Adrenal gland (tissue), 12 donors: Measurements from ENCODE around the gene CDCA7. TPM values are rescaled to one million over a fixed set of nuclear protein-coding genes. Genes with fewer than 3 reads are reported as not detected.

Experiments used
- DNase-seq, 7 donors: peaks; one replicate each; pipeline ENCODE4 v3.0.0-alpha.2; 2019 to 2020
- H3K27ac ChIP-seq, 5 donors: fragments of 200-600 bp; sonication (generic) in 4 of 5; 1 replicate in 3 of 5; 2 replicates in 2 of 5; pipeline versions ENCODE4 v1.5.1 to v1.8.0; 2016 to 2020; ENCODE audit warnings: mild to moderate bottlenecking in 1 of 5
- H3K27me3 ChIP-seq: fragments of 200-600 bp; 2 replicates; pipeline ENCODE4 v1.8.0; 2021
- H3K36me3 ChIP-seq, 2 donors: fragments of 200-600 bp; replicated peaks in 1 of 2; 1 replicate in 1 of 2; 2 replicates in 1 of 2; pipeline versions ENCODE4 v1.5.1 to v1.8.0; 2018 to 2022
- H3K4me1 ChIP-seq, 2 donors: fragments of 200-600 bp; replicated peaks in 1 of 2; 1 replicate in 1 of 2; 2 replicates in 1 of 2; pipeline versions ENCODE4 v1.5.1 to v1.8.0; 2018 to 2021
- H3K4me3 ChIP-seq, 4 donors: fragments of 200-600 bp; sonication (generic) in 3 of 4; one replicate each; pipeline ENCODE4 v1.5.1; 2016 to 2018
- H3K9me3 ChIP-seq, 3 donors: fragments of 200-600 bp; sonication (generic) in 1 of 3; replicated peaks in 1 of 3; 1 replicate in 2 of 3; 2 replicates in 1 of 3; pipeline versions ENCODE4 v1.5.1 to v1.8.0; 2016 to 2021
- POLR2A ChIP-seq, 2 donors: fragments of 450-650 bp; IDR thresholded peaks; one replicate each; pipeline ENCODE4 v1.6.1; 2017; ENCODE audit warnings: antibody characterized with exemption in 2 of 2, mild to moderate bottlenecking in 2 of 2, moderate library complexity in 1 of 2
- WGBS, 4 donors: extraction: QIAGEN DNeasy Blood & Tissue Kit in 2 of 4; methylation state at CpG; one replicate each; pipeline versions ENCODE4 v1.1.5 to v1.1.7; 2013 to 2017; 5-methylcytosine and 5-hydroxymethylcytosine counted together
- intact Hi-C, 2 donors: fragments of 100-400 bp; cut with DNase I; formaldehyde crosslinking; loops; one replicate each; pipeline versions ENCODE4 v1.14.1 to v1.15.0; 2022 to 2023
- polyA plus RNA-seq, 3 donors: library from polyadenylated mRNA; stranded (reverse); fragments of 200-250 nt in 2 of 3; fragments of 350-450 nt in 1 of 3; fragmentation: Illumina TruSeq in 1 of 3; extraction: RNeasy Lipid Tissue Mini Kit (QIAGEN cat#74804) in 1 of 3; gene quantifications; one replicate each; pipeline ENCODE4 v1.2.3, GENCODE V29; 2013 to 2014
- total RNA-seq, 9 donors: library from RNA; depleted of rRNA in 4 of 9; stranded (reverse); fragments of >200 nt in 4 of 9; fragments of 120-200 nt in 1 of 9; fragmentation: NEBNext Ultra II Directional in 1 of 9; extraction: Animal tissue kit (Norgen Biotek cat#: 25700) in 1 of 9; gene quantifications; one replicate each; pipeline versions ENCODE4 v1.1.0 to v1.2.4, GENCODE V29; 2013 to 2023
- TF ChIP-seq, protein P1 (sequence below), 6 experiments: fragments of 450-650 bp in 4 of 6; fragments of 200-600 bp in 2 of 6; sonication (generic) in 1 of 6; IDR thresholded peaks; 1 replicate in 5 of 6; 2 replicates in 1 of 6; pipeline versions ENCODE4 v1.5.1 to v1.8.0; 2016 to 2021; ENCODE audit warnings: antibody characterized with exemption in 6 of 6, mild to moderate bottlenecking in 2 of 6, moderate library complexity in 1 of 6
- donor health status: healthy with polysubstance abuse.
- donor health status: Bipolar disorder and iron deficiency.
- donor health status: DM: yes; HTN: yes; CAD: no.
- donor health status: DM: no; HTN: no; CAD: no.
- donor health status: DM: no; HTN: no; CAD: no.
- donor health status: DM: yes; HTN: yes; CAD: no.

Gene CDCA7
- total and polyA plus RNA-seq, 12 donors = 0.14 to 4.4 (median 0.61) TPM; not detected in 1

DNA sequence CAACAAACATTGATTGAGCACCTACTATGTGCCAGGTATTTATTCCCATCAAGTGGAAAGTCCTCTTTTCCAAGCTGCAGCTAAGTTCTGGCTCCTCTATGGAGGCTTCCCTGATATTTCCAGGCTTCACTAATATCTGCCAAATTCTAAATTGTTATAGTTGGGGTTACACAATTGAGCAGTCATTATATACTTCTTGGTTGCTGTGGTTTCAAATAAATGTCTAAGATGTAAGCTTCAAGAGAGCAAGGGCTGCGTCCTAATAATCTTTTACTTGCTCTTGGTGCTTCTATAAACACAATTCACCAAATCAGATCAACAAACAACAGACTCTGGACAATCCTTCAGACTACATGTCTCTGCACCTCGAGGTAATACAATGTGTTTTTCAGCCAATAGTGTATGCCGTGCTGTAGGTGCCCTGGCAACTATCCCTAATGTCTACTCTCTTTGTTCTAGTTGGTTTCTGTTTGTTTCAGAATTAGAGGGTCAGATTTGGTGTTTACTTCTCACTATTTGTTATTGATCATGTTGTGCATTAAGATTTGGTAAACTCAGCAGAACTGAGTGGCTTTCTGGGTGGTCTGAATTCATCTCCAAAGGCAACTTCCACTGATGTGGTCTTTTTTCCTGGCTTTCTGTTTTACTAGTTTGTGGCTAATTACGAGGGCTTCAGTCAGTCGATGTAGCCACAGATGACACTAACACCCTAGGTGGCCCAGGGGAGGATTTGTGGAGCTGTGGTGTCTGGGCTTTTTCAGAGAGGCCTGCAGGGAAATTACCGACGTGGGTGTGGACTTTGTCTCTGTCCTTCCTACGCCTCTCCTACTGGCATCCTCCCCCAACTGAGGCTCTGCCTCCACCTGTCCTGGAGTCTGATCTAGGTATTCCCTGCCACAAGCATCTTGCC lies 50.4 kb downstream of the CDCA7 start:
- Histone ChIP-seq H3K4me1 (peaks cover 0 to 7% of the 10 kb centered on the region in 2 donors), H3K4me3 (no peak overlapping the region), H3K27ac (no peak overlapping the region), H3K27me3 (peaks cover 15% of the 10 kb centered on the region), H3K9me3 (no peaks in the 10 kb centered on the region), H3K36me3 (no peaks in the 10 kb centered on the region)
- no peak for DNase-seq
- intact Hi-C loops = loop anchor here in 1 of 2 donors (5.0 to 10.0 kb wide), 2 partner anchors 640 to 937 kb away; no protein-coding TSS in a partner anchor
- TF ChIP-seq, protein P1, sequence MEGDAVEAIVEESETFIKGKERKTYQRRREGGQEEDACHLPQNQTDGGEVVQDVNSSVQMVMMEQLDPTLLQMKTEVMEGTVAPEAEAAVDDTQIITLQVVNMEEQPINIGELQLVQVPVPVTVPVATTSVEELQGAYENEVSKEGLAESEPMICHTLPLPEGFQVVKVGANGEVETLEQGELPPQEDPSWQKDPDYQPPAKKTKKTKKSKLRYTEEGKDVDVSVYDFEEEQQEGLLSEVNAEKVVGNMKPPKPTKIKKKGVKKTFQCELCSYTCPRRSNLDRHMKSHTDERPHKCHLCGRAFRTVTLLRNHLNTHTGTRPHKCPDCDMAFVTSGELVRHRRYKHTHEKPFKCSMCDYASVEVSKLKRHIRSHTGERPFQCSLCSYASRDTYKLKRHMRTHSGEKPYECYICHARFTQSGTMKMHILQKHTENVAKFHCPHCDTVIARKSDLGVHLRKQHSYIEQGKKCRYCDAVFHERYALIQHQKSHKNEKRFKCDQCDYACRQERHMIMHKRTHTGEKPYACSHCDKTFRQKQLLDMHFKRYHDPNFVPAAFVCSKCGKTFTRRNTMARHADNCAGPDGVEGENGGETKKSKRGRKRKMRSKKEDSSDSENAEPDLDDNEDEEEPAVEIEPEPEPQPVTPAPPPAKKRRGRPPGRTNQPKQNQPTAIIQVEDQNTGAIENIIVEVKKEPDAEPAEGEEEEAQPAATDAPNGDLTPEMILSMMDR (IDR thresholded peaks at IDR 0.05) = no peak
- WGBS, 4 donors = 54 to 63% (median 58%) methylated on average over 8 of the region's 8 CpGs

DNA sequence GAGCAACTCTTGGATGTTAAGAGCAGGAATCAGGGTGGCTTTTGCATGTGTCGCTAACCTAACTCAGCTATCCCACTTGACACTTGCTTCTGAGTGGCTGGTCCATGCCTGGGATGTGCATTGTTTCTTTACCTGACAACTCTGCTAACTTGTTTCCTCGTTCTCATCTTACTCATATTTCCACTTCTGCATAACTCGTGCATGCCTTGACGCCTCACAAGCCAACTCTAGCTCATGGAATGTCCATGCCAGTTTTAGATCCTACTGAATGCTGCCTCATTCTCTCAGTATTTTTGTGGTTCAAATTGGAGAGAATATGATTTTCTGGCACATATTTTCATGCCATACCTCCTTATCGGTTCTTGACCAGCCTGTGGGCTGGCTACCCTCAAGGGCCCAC lies 52.5 kb downstream of the CDCA7 start:
- H3K9me3 ChIP-seq = no peaks in the 10 kb centered on the region

DNA sequence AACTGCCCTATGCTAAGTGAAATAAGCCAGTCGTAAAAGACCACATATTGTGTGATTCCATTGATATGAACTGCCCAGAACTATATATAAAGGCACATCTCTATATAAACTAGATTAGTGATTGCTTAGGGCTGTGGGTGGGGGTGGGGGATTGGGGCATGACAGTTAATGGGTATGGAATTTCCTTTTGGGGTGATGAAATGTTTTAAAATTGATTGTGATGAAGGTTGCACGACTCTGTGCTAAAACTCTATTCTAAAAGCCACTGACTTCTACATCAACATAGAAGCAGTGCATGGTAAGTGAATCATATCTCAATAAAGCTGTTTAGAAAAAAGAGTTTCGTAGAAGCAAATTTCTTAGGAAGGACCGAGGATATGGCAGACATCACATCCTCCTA lies 53.0 kb downstream of the CDCA7 start:
- TF ChIP-seq, protein P1 (IDR thresholded peaks at IDR 0.05) = no peak
- no peak for TF ChIP-seq POLR2A (IDR thresholded peaks at IDR 0.05)
- intact Hi-C loops = loop anchor here in 1 of 2 donors (10.0 kb wide), 1 partner anchor 637 kb away; no protein-coding TSS in a partner anchor
- Histone ChIP-seq H3K27me3 (peaks cover 4% of the 10 kb centered on the region), H3K36me3 (no peaks in the 10 kb centered on the region), H3K9me3 (no peaks in the 10 kb centered on the region), H3K4me1 (peaks cover 0 to 1% of the 10 kb centered on the region in 2 donors), H3K4me3 (no peak overlapping the region), H3K27ac (no peak overlapping the region)
- 60 to 76% (median 65%) methylated on average over 4 of the region's 4 CpGs for WGBS, 4 donors
- no peak for DNase-seq

More for the DNA sequence above, 52.5 kb downstream of the CDCA7 start:
- Histone ChIP-seq H3K4me3 (no peak overlapping the region), H3K27me3 (peaks cover 4% of the 10 kb centered on the region), H3K27ac (no peak overlapping the region), H3K4me1 (peaks cover 0 to 6% of the 10 kb centered on the region in 2 donors), H3K36me3 (no peaks in the 10 kb centered on the region)
- intact Hi-C loops = loop anchor here in 1 of 2 donors (10.0 kb wide), 1 partner anchor 638 kb away; no protein-coding TSS in a partner anchor
- no peak for TF ChIP-seq POLR2A (IDR thresholded peaks at IDR 0.05)
- TF ChIP-seq, protein P1 (IDR thresholded peaks at IDR 0.05) = no peak
- DNase-seq = no peak
- WGBS, 4 donors = 80 to 85% (median 81%) methylated on average over 5 of the region's 5 CpGs

GRCh38 chr2:173410579-173410978 lies 55.9 kb downstream of the CDCA7 start:
- DNase-seq = no peak
- Histone ChIP-seq H3K4me1 (no peaks in the 10 kb centered on the region), H3K27me3 (no peaks in the 10 kb centered on the region), H3K27ac (no peak overlapping the region), H3K36me3 (no peaks in the 10 kb centered on the region), H3K9me3 (no peaks in the 10 kb centered on the region), H3K4me3 (no peak overlapping the region)
- 67 to 78% (median 72%) methylated on average over 3 of the region's 3 CpGs for WGBS, 4 donors
- TF ChIP-seq POLR2A (IDR thresholded peaks at IDR 0.05) = no peak
- TF ChIP-seq, protein P1 (IDR thresholded peaks at IDR 0.05) = no peak
- intact Hi-C loops = no loop called here
